Panc1 (cell line): ENCODE data around the gene OGG1. TPM values are rescaled to one million over a fixed set of nuclear protein-coding genes. Genes with fewer than 3 reads are reported as not detected.

Source experiments
- ATAC-seq: fragments of 200-7000 bp; cut with Tn5 transposase; 2 replicates; pipeline ENCODE4 v1.9.1; 2020; ENCODE audit warnings: mild to moderate bottlenecking, moderate library complexity
- BruUV-seq: library from RNA; stranded (reverse); fragments of 400-500 nt; replicated peaks from 2 replicates; lab custom pipeline; 2021; lab: Mats Ljungman, UMichigan
- CTCF ChIA-PET: fragments of 300-600 bp; sonication (Branson Sonifier 250); formaldehyde crosslinking; loops from one replicate; lab custom pipeline; 2022; ENCODE audit warnings: antibody characterized with exemption; lab: Charles Lee
- POLR2A ChIA-PET: fragments of 300-600 bp; sonication (Branson Sonifier 250); formaldehyde crosslinking; loops from one replicate; lab custom pipeline; 2022; ENCODE audit warnings: antibody characterized with exemption; lab: Charles Lee
- DNase-seq: peaks from one replicate; pipeline ENCODE4 v3.0.0-alpha.2; 2010; ENCODE audit warnings: low read depth, low spot score
- H3K27ac ChIP-seq: 2 replicates; pipeline ENCODE4 v1.5.1; 2011; ENCODE audit warnings: mild to moderate bottlenecking, low read length, inconsistent platforms
- H3K27me3 ChIP-seq: fragments of 200-500 bp; sonication (Bioruptor generic); 2 replicates; pipeline ENCODE4 v1.6.0; 2014; ENCODE audit warnings: low read length, inconsistent platforms; ENCODE audit not compliant: control insufficient read depth, insufficient read depth
- H3K36me3 ChIP-seq: fragments of 200-500 bp; sonication (Bioruptor generic); 2 replicates; pipeline ENCODE4 v1.5.1; 2014; ENCODE audit warnings: inconsistent platforms, mild to moderate bottlenecking, low read length, moderate library complexity; ENCODE audit not compliant: control insufficient read depth, insufficient read depth
- H3K4me1 ChIP-seq: 2 replicates; pipeline ENCODE4 v1.5.1; 2011; ENCODE audit warnings: inconsistent platforms, mild to moderate bottlenecking, low read length, moderate library complexity; ENCODE audit not compliant: control insufficient read depth, insufficient read depth
- H3K4me3 ChIP-seq, 2 experiments: 2 replicates each; pipeline ENCODE4 v1.5.1; 2011 to 2012; ENCODE audit warnings: low read depth in 2 of 2, low read length in 2 of 2, mild to moderate bottlenecking in 2 of 2, inconsistent platforms in 1 of 2, moderate library complexity in 1 of 2
- H3K9me3 ChIP-seq: fragments of 200-500 bp; sonication (Bioruptor generic); 2 replicates; pipeline ENCODE4 v1.5.1; 2014; ENCODE audit warnings: low read depth, mild to moderate bottlenecking, inconsistent platforms, low read length, moderate library complexity; ENCODE audit not compliant: control insufficient read depth, insufficient read depth
- CTCF ChIP-seq: fragments of 450-650 bp; IDR thresholded peaks from 2 replicates; pipeline ENCODE4 v1.5.1; 2017; ENCODE audit warnings: mild to moderate bottlenecking
- POLR2AphosphoS5 ChIP-seq: IDR thresholded peaks from 2 replicates; pipeline ENCODE4 v1.6.1; 2012; ENCODE audit warnings: mild to moderate bottlenecking, low read depth, low read length, moderate library complexity
- SIN3A ChIP-seq: IDR thresholded peaks from 2 replicates; pipeline ENCODE4 v1.6.1; 2012; ENCODE audit warnings: low read depth, mild to moderate bottlenecking, low read length, moderate library complexity, borderline replicate concordance; ENCODE audit not compliant: insufficient read depth
- TCF7L2 ChIP-seq: IDR thresholded peaks from 2 replicates; pipeline ENCODE4 v1.6.1; 2011; ENCODE audit warnings: mild to moderate bottlenecking, low read depth, low read length, inconsistent platforms
- in situ Hi-C: cut with HindIII; loops from 2 replicates; pipeline ENCODE4 v1.10.0; 2016; ENCODE audit warnings: low sequenced_read_pairs, low pct_unique_long_range_greater_than_20kb
- intact Hi-C: fragments of 100-400 bp; cut with micrococcal nuclease; formaldehyde crosslinking; loops from one replicate; pipeline ENCODE4 v1.10.0; 2022; ENCODE audit not compliant: unreplicated experiment
- total RNA-seq: library from RNA; stranded (reverse); gene quantifications from one replicate; pipeline ENCODE4 v1.2.1, GENCODE V29; 2021; ENCODE audit not compliant: unreplicated experiment
- TF ChIP-seq, protein P1 (sequence below), 2 experiments: IDR thresholded peaks; 2 replicates each; pipeline ENCODE4 v1.6.1; 2011 to 2012; ENCODE audit warnings: low read depth in 2 of 2, control low read depth in 1 of 2, low read length in 1 of 2, mild to moderate bottlenecking in 1 of 2, moderate library complexity in 1 of 2; ENCODE audit not compliant: insufficient read depth in 1 of 2

OGG1 gene
- total RNA-seq, 1 experiment from 2014 or later = 32.5 TPM

DNA sequence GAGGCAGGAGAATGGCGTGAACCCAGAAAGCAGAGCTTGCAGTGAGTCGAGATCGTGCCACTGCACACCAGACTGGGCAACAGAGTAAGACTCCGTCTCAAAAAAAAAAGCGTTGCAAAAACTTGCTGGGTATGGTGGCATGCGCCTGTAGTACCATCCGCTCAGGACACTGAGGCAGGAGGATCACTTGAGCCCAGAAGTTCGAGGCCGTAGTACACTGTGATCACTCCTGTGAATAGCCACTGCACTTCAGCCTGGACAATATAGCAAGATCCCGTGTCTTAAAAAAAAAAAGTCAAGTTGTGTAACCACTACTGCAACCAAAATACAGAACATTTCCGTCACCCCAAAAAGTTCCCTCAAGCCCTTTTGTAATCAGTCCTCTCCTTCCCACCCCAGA is 44.6 kb downstream of the OGG1 start:
- Histone ChIP-seq H3K4me1 (peaks cover 7% of the 10 kb centered on the region), H3K9me3 (no peaks in the 10 kb centered on the region), H3K36me3 (peaks cover 9% of the 10 kb centered on the region), H3K27ac (no peak overlapping the region), H3K27me3 (no peaks in the 10 kb centered on the region), H3K4me3 (no peak overlapping the region)
- intact Hi-C loops = no loop called here
- POLR2A ChIA-PET = no interaction called here
- in situ Hi-C loops = no loop called here
- TF ChIP-seq, protein P1, sequence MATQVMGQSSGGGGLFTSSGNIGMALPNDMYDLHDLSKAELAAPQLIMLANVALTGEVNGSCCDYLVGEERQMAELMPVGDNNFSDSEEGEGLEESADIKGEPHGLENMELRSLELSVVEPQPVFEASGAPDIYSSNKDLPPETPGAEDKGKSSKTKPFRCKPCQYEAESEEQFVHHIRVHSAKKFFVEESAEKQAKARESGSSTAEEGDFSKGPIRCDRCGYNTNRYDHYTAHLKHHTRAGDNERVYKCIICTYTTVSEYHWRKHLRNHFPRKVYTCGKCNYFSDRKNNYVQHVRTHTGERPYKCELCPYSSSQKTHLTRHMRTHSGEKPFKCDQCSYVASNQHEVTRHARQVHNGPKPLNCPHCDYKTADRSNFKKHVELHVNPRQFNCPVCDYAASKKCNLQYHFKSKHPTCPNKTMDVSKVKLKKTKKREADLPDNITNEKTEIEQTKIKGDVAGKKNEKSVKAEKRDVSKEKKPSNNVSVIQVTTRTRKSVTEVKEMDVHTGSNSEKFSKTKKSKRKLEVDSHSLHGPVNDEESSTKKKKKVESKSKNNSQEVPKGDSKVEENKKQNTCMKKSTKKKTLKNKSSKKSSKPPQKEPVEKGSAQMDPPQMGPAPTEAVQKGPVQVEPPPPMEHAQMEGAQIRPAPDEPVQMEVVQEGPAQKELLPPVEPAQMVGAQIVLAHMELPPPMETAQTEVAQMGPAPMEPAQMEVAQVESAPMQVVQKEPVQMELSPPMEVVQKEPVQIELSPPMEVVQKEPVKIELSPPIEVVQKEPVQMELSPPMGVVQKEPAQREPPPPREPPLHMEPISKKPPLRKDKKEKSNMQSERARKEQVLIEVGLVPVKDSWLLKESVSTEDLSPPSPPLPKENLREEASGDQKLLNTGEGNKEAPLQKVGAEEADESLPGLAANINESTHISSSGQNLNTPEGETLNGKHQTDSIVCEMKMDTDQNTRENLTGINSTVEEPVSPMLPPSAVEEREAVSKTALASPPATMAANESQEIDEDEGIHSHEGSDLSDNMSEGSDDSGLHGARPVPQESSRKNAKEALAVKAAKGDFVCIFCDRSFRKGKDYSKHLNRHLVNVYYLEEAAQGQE (IDR thresholded peaks at IDR 0.05; ENCODE audit: insufficient read depth in 1 of 2, low read depth in 2 of 2, low read length in 1 of 2) = no peak
- TF ChIP-seq CTCF = no peak
- TF ChIP-seq POLR2AphosphoS5 = no peak
- no peak for TF ChIP-seq SIN3A
- TF ChIP-seq TCF7L2 = no peak
- DNase-seq = no peak
- CTCF ChIA-PET = no interaction called here
- BruUV-seq = no TSS peak
- ATAC-seq = no peak

- POLR2A ChIA-PET = no interaction called here
- Histone ChIP-seq H3K36me3 (peaks cover 14% of the 10 kb centered on the region), H3K4me1 (peaks cover 7% of the 10 kb centered on the region), H3K27ac (no peak overlapping the region), H3K9me3 (no peaks in the 10 kb centered on the region), H3K4me3 (no peak overlapping the region), H3K27me3 (no peaks in the 10 kb centered on the region)
- no peak for ATAC-seq
- in situ Hi-C loops (no loop called here), intact Hi-C loops (no loop called here)
- no TSS peak for BruUV-seq
- TF ChIP-seq POLR2AphosphoS5 (no peak), SIN3A (no peak), CTCF (no peak), TCF7L2 (no peak)
- TF ChIP-seq, protein P1 (IDR thresholded peaks at IDR 0.05; ENCODE audit: insufficient read depth in 1 of 2, low read depth in 2 of 2, low read length in 1 of 2) = no peak
- CTCF ChIA-PET = no interaction called here
- no peak for DNase-seq
Observed at GRCh38 chr3:9795207-9795606, 45.5 kb downstream of the OGG1 start.
